CD4-positive, alpha-beta T cell (primary cell): Measurements from ENCODE around the gene STX12. TPM values are rescaled to one million over a fixed set of nuclear protein-coding genes. Genes with fewer than 3 reads are reported as not detected.

Source experiments
- ATAC-seq: fragments of 200-7000 bp; cut with Tn5 transposase; one replicate; pipeline ENCODE4 v1.10.0; 2022; ENCODE audit warnings: mild to moderate bottlenecking; ENCODE audit not compliant: poor library complexity
- CTCF ChIA-PET: fragments of 350-600 bp; sonication (Branson Sonifier 250); formaldehyde crosslinking; loops from one replicate; lab custom pipeline; 2021; ENCODE audit warnings: antibody characterized with exemption, inconsistent platforms; lab: Charles Lee
- POLR2A ChIA-PET: fragments of 350-600 bp; sonication (Branson Sonifier 250); formaldehyde crosslinking; loops from one replicate; lab custom pipeline; 2021; ENCODE audit warnings: antibody characterized with exemption, inconsistent platforms; lab: Charles Lee
- DNase-seq, 14 experiments: peaks; one replicate each; pipeline ENCODE4 v3.0.0-alpha.2; 2013 to 2020; ENCODE audit warnings: mixed read lengths in 2 of 14
- H3K27ac ChIP-seq, 2 donors: one replicate each; pipeline versions ENCODE4 v1.5.1 to v1.7.0; 2013; ENCODE audit warnings: low read length in 2 of 2, low read depth in 1 of 2, mild to moderate bottlenecking in 1 of 2
- H3K27me3 ChIP-seq, 2 experiments: 1 replicate in 1 of 2; 2 replicates in 1 of 2; pipeline versions ENCODE4 v1.6.1 to v1.7.0; 2013; ENCODE audit warnings: low read length in 2 of 2, control low read depth in 1 of 2, mild to moderate bottlenecking in 1 of 2, moderate library complexity in 1 of 2; ENCODE audit not compliant: insufficient read depth in 2 of 2, control insufficient read depth in 1 of 2
- H3K36me3 ChIP-seq: one replicate; pipeline ENCODE4 v1.6.1; 2013; ENCODE audit warnings: low read length, control low read depth; ENCODE audit not compliant: insufficient read depth
- H3K4me1 ChIP-seq: one replicate; pipeline ENCODE4 v1.6.1; 2013; ENCODE audit warnings: low read length, control low read depth; ENCODE audit not compliant: insufficient read depth
- H3K4me3 ChIP-seq: one replicate; pipeline ENCODE4 v1.5.1; 2013; ENCODE audit warnings: mild to moderate bottlenecking, low read length, moderate library complexity
- H3K9me3 ChIP-seq, 2 experiments: 1 replicate in 1 of 2; 2 replicates in 1 of 2; pipeline versions ENCODE4 v1.6.1 to v1.7.0; 2013; ENCODE audit warnings: low read length in 2 of 2, mild to moderate bottlenecking in 2 of 2, control low read depth in 1 of 2, moderate library complexity in 1 of 2; ENCODE audit not compliant: control insufficient read depth in 1 of 2, insufficient read depth in 1 of 2
- H3K27ac Mint-ChIP-seq: one replicate; pipeline ENCODE4 v1.8.0; 2020; ENCODE audit warnings: mixed read lengths
- H3K27me3 Mint-ChIP-seq: one replicate; pipeline ENCODE4 v1.8.0; 2021; ENCODE audit warnings: mixed read lengths
- H3K36me3 Mint-ChIP-seq: one replicate; pipeline ENCODE4 v1.8.0; 2021; ENCODE audit warnings: low read depth, mixed read lengths
- H3K4me1 Mint-ChIP-seq: one replicate; pipeline ENCODE4 v1.8.0; 2021; ENCODE audit warnings: low read depth, mixed read lengths
- H3K4me3 Mint-ChIP-seq: one replicate; pipeline ENCODE4 v1.8.0; 2020; ENCODE audit warnings: mild to moderate bottlenecking, mixed read lengths
- H3K9me3 Mint-ChIP-seq: one replicate; pipeline ENCODE4 v1.8.0; 2020; ENCODE audit warnings: mixed read lengths
- intact Hi-C, 2 experiments: fragments of 100-400 bp; cut with DNase I in 1 of 2; cut with micrococcal nuclease in 1 of 2; formaldehyde crosslinking; loops; one replicate each; pipeline versions ENCODE4 v1.15.1 to v1.9.0; 2023 to 2025; cut with DNase I, micrococcal nuclease
- total RNA-seq, 174 experiments: library from RNA in 2 of 174; stranded (reverse) in 2 of 174; gene quantifications; one replicate each; pipeline ENCODE4 v1.2.3 and lab custom pipeline; 2021 to 2026
- TF ChIP-seq, protein P1 (sequence below): fragments of 200-600 bp; IDR thresholded peaks from one replicate; pipeline ENCODE4 v1.8.0; 2022; ENCODE audit warnings: antibody characterized with exemption, mild to moderate bottlenecking

STX12 gene
- total RNA-seq, 2 experiments from 2014 or later: 20.3 to 22.7 TPM

DNA sequence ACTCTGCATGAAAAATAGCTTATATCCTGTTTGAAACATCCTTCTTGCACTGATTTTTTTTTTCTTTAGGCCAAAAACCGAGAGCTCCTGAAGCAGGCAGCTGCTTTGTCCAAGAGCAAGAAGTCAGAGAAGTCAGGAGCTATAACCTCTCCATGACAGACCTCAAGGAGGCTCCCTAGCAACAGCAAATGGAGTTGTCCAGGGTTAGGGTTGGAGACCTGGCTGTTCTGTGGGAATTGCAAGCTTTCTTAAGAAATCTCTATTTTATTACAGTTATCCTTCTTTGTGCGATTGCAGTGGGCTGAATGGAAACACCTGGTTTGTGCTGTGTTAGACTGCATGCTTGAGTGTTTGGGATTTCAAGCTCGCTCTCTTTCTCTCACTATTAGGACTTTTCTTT lies 12.6 kb upstream of the STX12 start:
- no peak overlapping the region for H3K27ac ChIP-seq
- H3K4me3 ChIP-seq: no peak overlapping the region
- no peaks in the 10 kb centered on the region for H3K9me3 ChIP-seq
- Mint-ChIP-seq H3K4me3 (no peak overlapping the region), H3K36me3 (peaks cover 46% of the 10 kb centered on the region), H3K27ac (no peak overlapping the region), H3K9me3 (no peaks in the 10 kb centered on the region), H3K27me3 (no peaks in the 10 kb centered on the region), H3K4me1 (no peaks in the 10 kb centered on the region)
- DNase-seq: no peak
- no peak for ATAC-seq
- ChIA-PET POLR2A (interaction anchor here (2.0 kb wide), 1 partner anchor 12 kb away, joined by 8 read pairs; the partner anchor contains the start of gene STX12), CTCF (interaction anchor here (0.6 to 1.2 kb wide), 2 partner anchors 91 to 827 kb away, joined by 3 to 4 read pairs; no protein-coding TSS in a partner anchor)
- H3K4me1 ChIP-seq: no peaks in the 10 kb centered on the region
- H3K36me3 ChIP-seq: peaks cover 49% of the 10 kb centered on the region
- TF ChIP-seq, protein P1, sequence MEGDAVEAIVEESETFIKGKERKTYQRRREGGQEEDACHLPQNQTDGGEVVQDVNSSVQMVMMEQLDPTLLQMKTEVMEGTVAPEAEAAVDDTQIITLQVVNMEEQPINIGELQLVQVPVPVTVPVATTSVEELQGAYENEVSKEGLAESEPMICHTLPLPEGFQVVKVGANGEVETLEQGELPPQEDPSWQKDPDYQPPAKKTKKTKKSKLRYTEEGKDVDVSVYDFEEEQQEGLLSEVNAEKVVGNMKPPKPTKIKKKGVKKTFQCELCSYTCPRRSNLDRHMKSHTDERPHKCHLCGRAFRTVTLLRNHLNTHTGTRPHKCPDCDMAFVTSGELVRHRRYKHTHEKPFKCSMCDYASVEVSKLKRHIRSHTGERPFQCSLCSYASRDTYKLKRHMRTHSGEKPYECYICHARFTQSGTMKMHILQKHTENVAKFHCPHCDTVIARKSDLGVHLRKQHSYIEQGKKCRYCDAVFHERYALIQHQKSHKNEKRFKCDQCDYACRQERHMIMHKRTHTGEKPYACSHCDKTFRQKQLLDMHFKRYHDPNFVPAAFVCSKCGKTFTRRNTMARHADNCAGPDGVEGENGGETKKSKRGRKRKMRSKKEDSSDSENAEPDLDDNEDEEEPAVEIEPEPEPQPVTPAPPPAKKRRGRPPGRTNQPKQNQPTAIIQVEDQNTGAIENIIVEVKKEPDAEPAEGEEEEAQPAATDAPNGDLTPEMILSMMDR: no peak
- no peaks in the 10 kb centered on the region for H3K27me3 ChIP-seq
- intact Hi-C loops: no loop called here

GRCh38 chr1:27762033-27762432 lies 11.0 kb upstream of the STX12 start:
- intact Hi-C loops: no loop called here
- no peaks in the 10 kb centered on the region for H3K9me3 ChIP-seq

GRCh38 chr1:27763358-27763757 lies 9.7 kb upstream of the STX12 start:
- no peak overlapping the region for H3K4me3 Mint-ChIP-seq
- TF ChIP-seq, protein P1: no peak
- H3K27me3 ChIP-seq: no peaks in the 10 kb centered on the region
- no peaks in the 10 kb centered on the region for H3K4me1 Mint-ChIP-seq
- no peak overlapping the region for H3K4me3 ChIP-seq
- H3K4me1 ChIP-seq: no peaks in the 10 kb centered on the region
- H3K27ac ChIP-seq: no peak overlapping the region
- no peak for DNase-seq
- H3K27ac Mint-ChIP-seq: no peak overlapping the region
- H3K9me3 Mint-ChIP-seq: no peaks in the 10 kb centered on the region
- peaks cover 27% of the 10 kb centered on the region for H3K36me3 Mint-ChIP-seq
- no peaks in the 10 kb centered on the region for H3K9me3 ChIP-seq
- CTCF ChIA-PET: no interaction called here
- intact Hi-C loops: no loop called here
- no peak for ATAC-seq
- peaks cover 30% of the 10 kb centered on the region for H3K36me3 ChIP-seq
- H3K27me3 Mint-ChIP-seq: no peaks in the 10 kb centered on the region
- POLR2A ChIA-PET: no interaction called here

More at GRCh38 chr1:27762033-27762432, 11.0 kb upstream of the STX12 start:
- ChIA-PET CTCF (no interaction called here), POLR2A (no interaction called here)
- H3K4me3 ChIP-seq: no peak overlapping the region
- Mint-ChIP-seq H3K36me3 (peaks cover 33% of the 10 kb centered on the region), H3K9me3 (no peaks in the 10 kb centered on the region), H3K27me3 (no peaks in the 10 kb centered on the region), H3K4me1 (no peaks in the 10 kb centered on the region), H3K4me3 (no peak overlapping the region), H3K27ac (no peak overlapping the region)
- no peaks in the 10 kb centered on the region for H3K4me1 ChIP-seq
- H3K27me3 ChIP-seq: no peaks in the 10 kb centered on the region
- TF ChIP-seq, protein P1: no peak
- H3K36me3 ChIP-seq: peaks cover 35% of the 10 kb centered on the region
- H3K27ac ChIP-seq: no peak overlapping the region
- no peak for DNase-seq
- ATAC-seq: no peak
